Smooth muscle cell (in vitro differentiated cells): ENCODE results near the gene CD99L2. TPM values are rescaled to one million over a fixed set of nuclear protein-coding genes. Genes with fewer than 3 reads are reported as not detected.

Experiments
- DNase-seq: peaks from one replicate; lab custom pipeline; 2025; ENCODE audit not compliant: unreplicated experiment; lab: John Stamatoyannopoulos, UW
- H2AFZ ChIP-seq: fragments of 200-600 bp; sonication (generic); 2 replicates; pipeline ENCODE4 v1.6.0; 2016; ENCODE audit warnings: antibody characterized with exemption, low read depth, mild to moderate bottlenecking
- H3F3A ChIP-seq: fragments of 200-600 bp; sonication (generic); 2 replicates; pipeline ENCODE4 v1.6.0; 2017; ENCODE audit warnings: antibody characterized with exemption, low read depth
- H3K27ac ChIP-seq: fragments of 200-600 bp; sonication (generic); 2 replicates; pipeline ENCODE4 v1.5.1; 2016; ENCODE audit warnings: low read depth, mild to moderate bottlenecking
- H3K27me3 ChIP-seq: fragments of 200-600 bp; sonication (generic); 2 replicates; pipeline ENCODE4 v1.6.1; 2016; ENCODE audit warnings: low read depth, mild to moderate bottlenecking
- H3K36me3 ChIP-seq: fragments of 200-600 bp; sonication (generic); 2 replicates; pipeline ENCODE4 v1.5.1; 2016; ENCODE audit warnings: low read depth
- H3K4me1 ChIP-seq: fragments of 200-600 bp; sonication (generic); 2 replicates; pipeline ENCODE4 v1.5.1; 2016; ENCODE audit warnings: low read depth
- H3K4me2 ChIP-seq: fragments of 200-600 bp; sonication (generic); 2 replicates; pipeline ENCODE4 v1.6.0; 2016; ENCODE audit warnings: mild to moderate bottlenecking
- H3K4me3 ChIP-seq: fragments of 200-600 bp; sonication (generic); 2 replicates; pipeline ENCODE4 v1.5.1; 2016; ENCODE audit warnings: mild to moderate bottlenecking
- H3K79me2 ChIP-seq: fragments of 200-600 bp; sonication (generic); 2 replicates; pipeline ENCODE4 v1.6.0; 2016; ENCODE audit warnings: low read depth, mild to moderate bottlenecking
- H3K9ac ChIP-seq: fragments of 200-600 bp; sonication (generic); 2 replicates; pipeline ENCODE4 v1.6.0; 2016; ENCODE audit warnings: low read depth
- H3K9me3 ChIP-seq: fragments of 200-600 bp; sonication (generic); replicated peaks from 2 replicates; pipeline ENCODE4 v1.5.1; 2016; ENCODE audit warnings: low read depth
- H4K20me1 ChIP-seq: fragments of 200-600 bp; sonication (generic); 2 replicates; pipeline ENCODE4 v1.6.0; 2016; ENCODE audit warnings: low read depth
- CTCF ChIP-seq: fragments of 200-600 bp; sonication (generic); IDR thresholded peaks from 2 replicates; pipeline ENCODE4 v1.5.1; 2017; ENCODE audit warnings: borderline replicate concordance, mild to moderate bottlenecking, antibody characterized with exemption; ENCODE audit not compliant: insufficient read depth, poor library complexity, severe bottlenecking
- WGBS: methylation state at CpG from one replicate; pipeline ENCODE4 v1.1.7; 2016; ENCODE audit warnings: low lambda C conversion rate; 5-methylcytosine and 5-hydroxymethylcytosine counted together
- polyA plus RNA-seq: library from polyadenylated mRNA; unstranded; fragments of >200 nt; fragmentation: Nextera tagmentation; extraction: Ambion mirVana; gene quantifications from 2 replicates; pipeline ENCODE4 v1.2.1, GENCODE V29; 2016
- total RNA-seq: library from RNA; depleted of rRNA; stranded (reverse); fragments of >200 nt; gene quantifications from 2 replicates; pipeline ENCODE4 v1.2.3, GENCODE V29; 2014

The CD99L2 gene
- total and polyA plus RNA-seq, 2 experiments from 2014 or later = 43.7 to 44.6 TPM

GRCh38 chrX:150941580-150941979 lies 43.1 kb upstream of the CD99L2 start:
- no peak overlapping the region for H2AFZ ChIP-seq
- no peaks in the 10 kb centered on the region for H3K36me3 ChIP-seq
- no peak overlapping the region for H3K4me3 ChIP-seq
- H3K27ac ChIP-seq = no peak overlapping the region
- no peak for TF ChIP-seq CTCF
- no peaks in the 10 kb centered on the region for H3K27me3 ChIP-seq
- no peaks in the 10 kb centered on the region for H3K4me1 ChIP-seq
- no peak overlapping the region for H3K9ac ChIP-seq
- H3K79me2 ChIP-seq = no peaks in the 10 kb centered on the region
- H3K4me2 ChIP-seq = no peak overlapping the region
- H3K9me3 ChIP-seq = no peaks in the 10 kb centered on the region
- WGBS = 71% methylated on average over 2 of the region's 2 CpGs
- DNase-seq = no peak
- H3F3A ChIP-seq = no peaks in the 10 kb centered on the region
- no peaks in the 10 kb centered on the region for H4K20me1 ChIP-seq

- no peak overlapping the region for H3K4me3 ChIP-seq
- no peak for DNase-seq
- WGBS = 81% methylated on average over 9 of the region's 9 CpGs
Observed at GRCh38 chrX:150940844-150941495, 42.5 kb upstream of the CD99L2 start.

GRCh38 chrX:150936556-150936955 lies 38.1 kb upstream of the CD99L2 start:
- 72% methylated on average over 6 of the region's 6 CpGs for WGBS
- Histone ChIP-seq H3K4me2 (no peak overlapping the region), H3K9me3 (no peaks in the 10 kb centered on the region), H3K79me2 (no peaks in the 10 kb centered on the region), H3K27ac (no peak overlapping the region), H3K4me1 (no peaks in the 10 kb centered on the region), H4K20me1 (no peaks in the 10 kb centered on the region), H3F3A (no peaks in the 10 kb centered on the region), H3K9ac (no peak overlapping the region), H3K27me3 (no peaks in the 10 kb centered on the region), H3K4me3 (no peak overlapping the region), H3K36me3 (no peaks in the 10 kb centered on the region), H2AFZ (no peak overlapping the region)
- TF ChIP-seq CTCF = no peak
- no peak for DNase-seq

More at GRCh38 chrX:150940844-150941495, 42.5 kb upstream of the CD99L2 start:
- Histone ChIP-seq H3K9me3 (no peaks in the 10 kb centered on the region), H3K79me2 (no peaks in the 10 kb centered on the region), H3K27ac (no peak overlapping the region), H3F3A (no peaks in the 10 kb centered on the region), H3K27me3 (no peaks in the 10 kb centered on the region), H4K20me1 (no peaks in the 10 kb centered on the region), H3K4me1 (no peaks in the 10 kb centered on the region), H3K9ac (no peak overlapping the region), H3K4me2 (no peak overlapping the region), H2AFZ (no peak overlapping the region), H3K36me3 (no peaks in the 10 kb centered on the region)
- TF ChIP-seq CTCF = no peak

GRCh38 chrX:150935467-150935866 lies 37.0 kb upstream of the CD99L2 start:
- no peaks in the 10 kb centered on the region for H3K9me3 ChIP-seq
- H3K27ac ChIP-seq = no peak overlapping the region
- H3K4me3 ChIP-seq = no peak overlapping the region
- DNase-seq = no peak
- no peaks in the 10 kb centered on the region for H3F3A ChIP-seq
- H3K4me1 ChIP-seq = no peaks in the 10 kb centered on the region
- no peaks in the 10 kb centered on the region for H3K27me3 ChIP-seq
- H4K20me1 ChIP-seq = no peaks in the 10 kb centered on the region
- no peak for TF ChIP-seq CTCF
- no peak overlapping the region for H3K4me2 ChIP-seq
- H3K79me2 ChIP-seq = no peaks in the 10 kb centered on the region
- H3K36me3 ChIP-seq = no peaks in the 10 kb centered on the region
- WGBS = 73% methylated on average over 7 of the region's 7 CpGs
- H2AFZ ChIP-seq = no peak overlapping the region
- no peak overlapping the region for H3K9ac ChIP-seq
